Measurements from ENCODE around the gene WSB2.

- TF ChIP-seq CTCF (IDR thresholded peaks at IDR 0.05 in 8 of 11, conservative IDR thresholded peaks at IDR 0.05 in 3 of 11) (no peak), POLR2A (IDR thresholded peaks at IDR 0.05) (no peak)
These were observed 16.4 kb downstream of the WSB2 start for GRCh38 chr12:118044577-118044976.

All from spleen (tissue), 7 donors.